Measurements from ENCODE around the gene SLC1A2.
A peak's percentile ranks its signal among the peaks of the same experiment; 100 is the strongest.
"Not testable (repeated sequence)": the region's sequence is repeated elsewhere in the genome, so short reads cannot be mapped to it uniquely, and the experiment has no call there.

The SLC1A2 gene

DNA sequence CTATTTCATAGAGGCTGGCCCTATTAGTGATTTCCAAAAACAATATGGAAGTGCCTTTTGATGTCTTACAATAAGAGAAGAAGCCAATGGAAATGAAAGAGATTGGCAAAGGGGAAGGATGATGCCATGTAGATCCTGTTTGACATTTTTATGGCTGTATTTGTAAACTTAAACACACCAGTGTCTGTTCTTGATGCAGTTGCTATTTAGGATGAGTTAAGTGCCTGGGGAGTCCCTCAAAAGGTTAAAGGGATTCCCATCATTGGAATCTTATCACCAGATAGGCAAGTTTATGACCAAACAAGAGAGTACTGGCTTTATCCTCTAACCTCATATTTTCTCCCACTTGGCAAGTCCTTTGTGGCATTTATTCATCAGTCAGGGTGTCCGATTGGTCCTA is 189.0 kb downstream of the SLC1A2 start:
- H3K27ac Mint-ChIP-seq: peak overlapping the region; percentile 90
- H3K4me3 Mint-ChIP-seq: no peak overlapping the region
- peaks cover 85% of the 10 kb centered on the region for H3K4me1 Mint-ChIP-seq (ENCODE audit: low read depth)
- H3K36me3 Mint-ChIP-seq (ENCODE audit: low read depth): peaks cover 82% of the 10 kb centered on the region
- intact Hi-C loops (cut with micrococcal nuclease): no loop called here
- no peaks in the 10 kb centered on the region for H3K9me3 Mint-ChIP-seq
- no peaks in the 10 kb centered on the region for H3K27me3 Mint-ChIP-seq

DNA sequence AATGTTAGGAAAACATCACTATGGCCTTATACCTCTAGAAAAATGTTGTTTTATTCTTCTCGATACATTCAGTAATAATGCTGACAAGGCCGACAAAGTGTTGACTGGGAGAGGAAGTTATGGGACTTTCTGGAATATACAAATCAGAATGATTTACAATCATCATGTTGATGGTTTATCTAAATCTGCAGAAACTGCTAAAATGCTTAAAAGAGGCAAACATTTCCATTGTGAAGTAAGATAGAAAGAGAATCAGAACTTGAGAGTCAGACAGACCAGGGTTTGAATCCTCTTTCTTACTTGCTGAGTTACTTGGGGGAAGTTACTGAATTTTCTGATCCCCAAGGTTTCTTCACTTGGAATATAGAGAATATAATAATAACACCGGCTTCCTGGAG is 191.0 kb downstream of the SLC1A2 start:
- Mint-ChIP-seq H3K27ac (peak overlapping the region; percentile 90), H3K27me3 (no peaks in the 10 kb centered on the region), H3K4me3 (peak overlapping the region; percentile 13), H3K9me3 (no peaks in the 10 kb centered on the region), H3K4me1 (ENCODE audit: low read depth) (peaks cover 83% of the 10 kb centered on the region), H3K36me3 (ENCODE audit: low read depth) (peaks cover 97% of the 10 kb centered on the region)
- intact Hi-C loops (cut with micrococcal nuclease): loop anchor here (1.0 kb wide), 1 partner anchor 13 kb away; no protein-coding TSS in a partner anchor

DNA sequence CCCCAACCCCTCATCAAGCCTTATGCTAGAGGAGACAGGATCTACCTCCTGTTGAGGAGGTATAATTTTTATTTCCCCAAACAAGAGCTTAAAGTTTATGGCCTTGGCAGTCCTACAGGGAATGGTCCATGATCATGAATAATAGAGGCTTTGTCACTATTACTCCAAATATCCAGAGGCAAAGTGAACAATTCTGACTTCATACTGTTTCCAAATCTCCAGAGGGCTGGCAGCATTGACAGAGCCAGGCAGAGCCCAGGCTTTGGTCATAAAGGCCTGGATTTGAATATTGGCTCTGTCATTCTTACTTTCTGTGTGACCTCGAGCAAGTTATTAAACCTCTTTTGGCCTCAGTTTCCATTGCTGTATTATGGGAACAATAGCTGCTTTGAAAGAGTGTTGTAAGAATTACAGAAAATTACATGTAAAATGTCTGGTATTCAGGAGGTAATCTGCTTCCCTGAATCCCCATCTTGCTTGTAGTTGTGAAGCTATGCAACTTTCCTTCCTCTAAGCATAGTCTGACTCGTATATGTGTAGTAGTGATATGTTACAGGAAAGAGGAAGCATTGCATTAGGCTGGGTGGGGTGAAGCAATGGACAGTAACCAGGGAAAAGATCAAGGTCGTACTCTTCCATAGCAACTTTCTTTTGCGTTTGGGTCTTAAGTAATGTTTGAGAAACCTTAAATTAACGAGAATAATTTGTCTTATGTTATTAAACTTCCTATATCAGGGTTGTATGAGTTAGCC is 191.6 kb downstream of the SLC1A2 start:
- peaks cover 82% of the 10 kb centered on the region for H3K4me1 Mint-ChIP-seq (ENCODE audit: low read depth)
- H3K36me3 Mint-ChIP-seq (ENCODE audit: low read depth): peaks cover 99% of the 10 kb centered on the region
- no peaks in the 10 kb centered on the region for H3K27me3 Mint-ChIP-seq
- H3K27ac Mint-ChIP-seq: peak overlapping the region; percentile 90
- intact Hi-C loops (cut with micrococcal nuclease): loop anchor here (1.0 kb wide), 1 partner anchor 12 kb away; no protein-coding TSS in a partner anchor
- H3K9me3 Mint-ChIP-seq: no peaks in the 10 kb centered on the region
- H3K4me3 Mint-ChIP-seq: no peak overlapping the region

DNA sequence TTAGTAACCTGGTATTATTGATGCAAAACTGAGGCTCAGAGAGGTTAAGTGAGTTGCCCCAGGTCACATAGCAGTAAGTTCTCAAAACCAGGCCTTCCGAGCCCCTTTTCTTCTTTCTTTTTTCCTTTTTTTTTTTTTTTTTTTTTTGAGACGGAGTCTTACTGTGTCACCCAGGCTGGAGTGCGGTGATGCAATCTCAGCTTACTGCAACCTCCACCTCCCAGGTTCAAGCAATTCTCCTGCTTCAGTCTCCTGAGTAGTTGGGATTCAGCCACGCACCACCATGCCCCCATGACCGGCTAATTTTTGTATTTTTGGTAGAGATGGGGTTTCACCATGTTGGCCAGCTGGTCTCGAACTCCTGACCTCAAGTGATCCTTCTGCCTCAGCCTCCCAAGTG is 192.6 kb downstream of the SLC1A2 start:
- H3K27me3 Mint-ChIP-seq: not testable (repeated sequence)

DNA sequence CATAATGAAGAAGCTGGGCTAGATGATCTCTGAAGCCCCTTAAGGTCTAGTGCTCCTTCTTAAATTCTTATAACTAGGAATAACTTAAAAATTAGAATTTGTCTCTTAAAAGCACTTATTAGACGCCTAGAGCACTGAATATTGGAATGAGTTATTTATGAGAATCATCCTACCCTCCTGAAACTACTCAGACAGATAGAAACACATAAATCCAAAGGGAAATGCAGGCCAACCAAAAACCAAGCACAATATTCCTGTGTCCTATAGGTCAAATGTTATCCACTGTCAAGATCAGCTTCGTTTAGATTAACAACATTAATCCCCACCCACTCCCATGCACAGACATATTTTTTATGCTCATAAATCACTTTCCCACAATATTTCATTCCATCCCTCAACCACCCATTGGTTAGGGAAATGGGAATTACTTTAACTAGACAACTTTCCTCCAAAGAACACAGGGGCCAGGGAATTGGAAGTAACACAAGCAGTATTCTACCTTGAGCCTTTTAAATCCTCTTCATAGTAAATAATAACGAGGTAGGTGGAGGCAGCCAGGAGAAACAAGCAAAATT is 193.3 kb downstream of the SLC1A2 start:
- no peaks in the 10 kb centered on the region for H3K9me3 Mint-ChIP-seq
- peaks cover 73% of the 10 kb centered on the region for H3K4me1 Mint-ChIP-seq (ENCODE audit: low read depth)
- no peaks in the 10 kb centered on the region for H3K27me3 Mint-ChIP-seq
- peaks cover 97% of the 10 kb centered on the region for H3K36me3 Mint-ChIP-seq (ENCODE audit: low read depth)
- intact Hi-C loops (cut with micrococcal nuclease): no loop called here
- H3K4me3 Mint-ChIP-seq: no peak overlapping the region
- H3K27ac Mint-ChIP-seq: peak overlapping the region; percentile 90

More for the DNA sequence above, 192.6 kb downstream of the SLC1A2 start:
- H3K4me3 Mint-ChIP-seq; intact Hi-C loops (cut with micrococcal nuclease); H3K9me3 Mint-ChIP-seq: not testable (repeated sequence)
- H3K4me1 Mint-ChIP-seq (ENCODE audit: low read depth): peaks cover 73% of the 10 kb centered on the region
- peaks cover 97% of the 10 kb centered on the region for H3K36me3 Mint-ChIP-seq (ENCODE audit: low read depth)
- H3K27ac Mint-ChIP-seq: peak overlapping the region; percentile 90

DNA sequence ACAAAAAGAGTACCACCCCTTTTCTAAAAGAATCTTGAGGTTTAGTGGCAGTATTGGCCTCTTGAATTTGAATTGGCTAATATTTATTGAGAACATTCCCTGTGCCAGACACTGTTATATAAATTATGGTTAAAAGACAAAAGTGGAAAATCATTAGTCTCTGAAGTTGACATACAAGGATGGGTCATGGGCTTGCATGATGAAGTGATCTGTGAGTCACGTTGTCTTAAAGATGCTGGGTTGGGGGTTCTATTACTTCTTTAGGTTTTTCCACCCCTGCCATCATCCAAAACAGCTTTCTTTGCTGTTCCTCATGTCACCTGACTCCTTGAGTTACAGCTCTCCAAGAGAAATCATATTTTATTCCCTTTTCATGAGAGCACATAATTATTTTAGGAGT is 195.4 kb downstream of the SLC1A2 start:
- H3K4me1 Mint-ChIP-seq (ENCODE audit: low read depth): peaks cover 64% of the 10 kb centered on the region
- peaks cover 97% of the 10 kb centered on the region for H3K36me3 Mint-ChIP-seq (ENCODE audit: low read depth)
- no peaks in the 10 kb centered on the region for H3K9me3 Mint-ChIP-seq
- H3K27ac Mint-ChIP-seq: peak overlapping the region; percentile 90
- H3K27me3 Mint-ChIP-seq: no peaks in the 10 kb centered on the region
- intact Hi-C loops (cut with micrococcal nuclease): no loop called here
- no peak overlapping the region for H3K4me3 Mint-ChIP-seq

DNA sequence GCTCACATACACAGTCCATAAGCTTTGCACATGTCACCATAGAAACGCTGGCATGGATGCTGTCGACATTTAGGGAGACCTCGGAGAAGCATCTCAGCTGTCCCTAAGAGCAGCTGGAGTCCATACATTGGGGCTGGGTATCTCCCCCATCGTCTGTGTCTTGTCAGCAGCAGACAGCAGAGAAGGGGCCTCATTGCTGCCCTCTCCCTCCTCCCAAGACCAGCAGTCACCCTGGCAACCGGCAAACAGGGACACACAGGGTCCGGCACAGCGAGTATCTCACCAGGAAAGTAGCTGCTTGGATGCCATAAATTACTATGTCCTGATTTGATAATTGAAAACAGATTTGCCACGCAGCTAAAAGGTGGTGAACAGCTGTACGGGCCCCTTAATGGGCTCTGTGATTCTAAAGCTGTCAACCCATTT is 196.0 kb downstream of the SLC1A2 start:
- intact Hi-C loops (cut with micrococcal nuclease): no loop called here
- H3K9me3 Mint-ChIP-seq: no peaks in the 10 kb centered on the region
- no peaks in the 10 kb centered on the region for H3K27me3 Mint-ChIP-seq
- peak overlapping the region; percentile 90 for H3K27ac Mint-ChIP-seq
- peaks cover 97% of the 10 kb centered on the region for H3K36me3 Mint-ChIP-seq (ENCODE audit: low read depth)
- H3K4me1 Mint-ChIP-seq (ENCODE audit: low read depth): peaks cover 58% of the 10 kb centered on the region
- H3K4me3 Mint-ChIP-seq: no peak overlapping the region

DNA sequence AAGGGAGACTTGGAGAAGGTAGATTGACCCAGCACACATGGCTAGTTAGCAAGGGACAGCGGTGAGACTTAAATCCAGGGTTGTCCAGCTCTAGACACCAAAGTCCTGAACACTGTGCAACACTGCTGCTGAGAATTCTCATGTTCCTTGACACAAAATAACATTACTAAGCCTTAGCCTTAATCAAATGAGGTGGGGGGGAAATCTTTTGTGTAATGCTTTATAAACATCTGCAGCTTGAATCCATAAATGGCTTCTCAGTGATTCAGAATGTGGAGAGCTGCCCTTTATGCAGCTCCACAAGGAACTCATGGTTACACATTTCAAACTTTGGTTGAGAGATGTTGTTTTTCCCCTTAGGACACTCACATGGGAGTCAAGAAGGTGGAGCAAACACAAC is 200.4 kb downstream of the SLC1A2 start:
- Mint-ChIP-seq H3K9me3 (no peaks in the 10 kb centered on the region), H3K4me3 (no peak overlapping the region), H3K36me3 (ENCODE audit: low read depth) (peaks cover 97% of the 10 kb centered on the region), H3K27me3 (no peaks in the 10 kb centered on the region), H3K4me1 (ENCODE audit: low read depth) (peaks cover 57% of the 10 kb centered on the region), H3K27ac (peak overlapping the region; percentile 75)
- intact Hi-C loops (cut with micrococcal nuclease): loop anchor here (10.0 kb wide), 1 partner anchor 134 kb away; no protein-coding TSS in a partner anchor

DNA sequence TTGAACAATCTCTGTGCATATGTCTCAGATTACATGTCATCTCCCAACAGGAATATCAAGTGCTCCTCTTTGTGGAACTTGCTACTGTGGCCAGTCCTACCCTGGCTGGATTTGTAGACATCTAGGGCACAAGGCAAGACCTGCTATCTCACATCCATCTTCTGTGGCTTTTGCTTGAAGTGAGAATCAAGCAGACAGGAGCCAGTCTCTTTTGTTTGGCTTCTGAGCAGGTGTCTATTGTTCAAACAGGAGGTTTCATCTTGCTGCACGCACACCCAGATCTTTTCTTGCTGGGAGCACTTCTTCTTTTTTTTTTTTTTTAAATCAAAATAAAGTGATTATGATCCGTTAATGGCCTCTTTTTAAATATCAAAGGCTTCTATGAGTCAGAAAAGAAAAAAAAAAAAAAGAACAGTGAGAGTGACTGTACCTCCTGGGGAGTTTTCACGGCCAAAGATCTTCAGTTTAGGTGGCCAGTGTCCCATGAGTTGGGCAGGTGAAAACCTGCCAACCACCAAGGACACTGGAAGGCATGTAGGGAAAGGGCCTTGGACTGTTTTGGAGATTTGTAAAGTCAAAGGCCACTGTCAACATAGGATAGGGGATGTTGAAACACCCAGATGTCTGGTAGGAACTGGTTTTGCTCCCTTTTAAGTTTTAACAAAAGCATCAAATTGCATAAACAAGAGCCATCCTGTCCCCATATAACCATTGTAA is 202.2 kb downstream of the SLC1A2 start:
- Mint-ChIP-seq H3K27ac (peak overlapping the region; percentile 97), H3K9me3 (no peaks in the 10 kb centered on the region), H3K36me3 (ENCODE audit: low read depth) (peaks cover 98% of the 10 kb centered on the region), H3K27me3 (no peaks in the 10 kb centered on the region), H3K4me1 (ENCODE audit: low read depth) (peaks cover 62% of the 10 kb centered on the region), H3K4me3 (no peak overlapping the region)
- intact Hi-C loops (cut with micrococcal nuclease): loop anchor here (10.0 kb wide), 1 partner anchor 132 kb away; no protein-coding TSS in a partner anchor

DNA sequence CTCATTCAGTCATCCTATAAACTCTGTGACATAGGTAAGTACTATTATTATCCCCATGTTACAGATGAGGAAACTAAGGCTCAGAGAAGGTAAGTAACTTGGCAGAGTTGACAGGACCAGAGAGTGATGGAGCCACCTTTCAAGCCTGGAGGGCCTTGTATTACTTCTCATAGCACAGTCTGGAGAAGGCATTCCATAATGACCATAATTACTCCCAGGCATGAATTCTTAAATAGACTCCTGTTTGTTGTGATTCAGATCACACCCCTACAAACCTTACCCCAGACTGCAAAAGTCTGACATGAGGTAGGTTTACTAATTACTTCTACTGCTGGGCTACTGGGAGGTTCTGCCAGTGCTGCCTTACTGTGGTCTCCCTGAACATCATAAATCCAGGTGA is 203.4 kb downstream of the SLC1A2 start:
- Mint-ChIP-seq H3K4me3 (no peak overlapping the region), H3K36me3 (ENCODE audit: low read depth) (peaks cover 97% of the 10 kb centered on the region), H3K27ac (peak overlapping the region; percentile 97), H3K4me1 (ENCODE audit: low read depth) (peaks cover 70% of the 10 kb centered on the region), H3K27me3 (no peaks in the 10 kb centered on the region), H3K9me3 (no peaks in the 10 kb centered on the region)
- intact Hi-C loops (cut with micrococcal nuclease): loop anchor here (1.0 to 10.0 kb wide), 2 partner anchors 12 to 131 kb away; no protein-coding TSS in a partner anchor

DNA sequence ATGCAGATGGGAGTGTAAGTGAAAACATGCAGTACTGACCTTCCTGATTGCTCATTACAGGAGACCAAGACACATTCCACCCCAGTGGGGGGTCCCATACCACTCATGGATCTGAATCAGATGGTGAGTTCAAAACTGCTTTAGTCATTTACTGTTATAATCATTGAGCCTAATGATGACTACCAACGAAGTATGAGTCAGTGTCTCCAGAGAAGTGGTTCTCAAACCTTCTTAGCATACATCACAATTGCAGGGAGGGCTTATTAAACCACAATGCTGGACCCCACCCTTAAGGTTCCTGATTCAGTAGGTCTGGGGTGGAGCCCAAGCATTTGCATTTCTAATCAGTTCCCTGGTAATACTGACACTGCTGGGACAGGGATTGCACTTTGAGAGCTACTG is 204.6 kb downstream of the SLC1A2 start:
- Mint-ChIP-seq H3K4me1 (ENCODE audit: low read depth) (peaks cover 68% of the 10 kb centered on the region), H3K27ac (peak overlapping the region; percentile 97), H3K9me3 (no peaks in the 10 kb centered on the region), H3K27me3 (no peaks in the 10 kb centered on the region), H3K36me3 (ENCODE audit: low read depth) (peaks cover 97% of the 10 kb centered on the region), H3K4me3 (peak overlapping the region; percentile 23)
- intact Hi-C loops (cut with micrococcal nuclease): loop anchor here (1.0 to 10.0 kb wide), 2 partner anchors 14 to 130 kb away; no protein-coding TSS in a partner anchor

DNA sequence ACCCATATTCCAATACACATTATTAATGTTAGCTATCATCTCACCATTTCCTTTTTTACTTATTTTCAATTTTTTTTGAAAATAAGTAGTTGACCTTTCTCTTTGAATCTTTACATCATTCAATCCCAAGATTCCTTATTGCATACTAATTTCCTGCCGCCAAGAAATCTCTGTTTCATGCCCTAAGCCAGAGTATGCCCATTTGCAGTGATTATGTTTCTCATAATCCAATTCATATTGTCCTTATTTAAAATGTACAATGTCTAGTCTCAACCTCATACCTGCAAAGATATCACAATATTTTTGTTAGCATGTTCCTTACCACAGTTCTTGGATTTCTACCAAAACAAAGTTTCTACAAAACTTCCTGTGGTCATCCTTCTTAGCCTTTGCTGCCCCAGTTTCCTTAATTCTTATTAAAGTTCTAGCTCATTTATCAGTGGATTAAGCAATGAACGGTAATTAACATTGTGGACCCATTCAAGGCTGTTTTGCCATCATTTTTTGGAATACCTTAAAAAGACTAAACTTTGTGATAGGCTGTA is 205.1 kb downstream of the SLC1A2 start:
- Mint-ChIP-seq H3K27ac (peak overlapping the region; percentile 97), H3K36me3 (ENCODE audit: low read depth) (peaks cover 97% of the 10 kb centered on the region), H3K9me3 (no peaks in the 10 kb centered on the region), H3K4me3 (peak overlapping the region; percentile 23), H3K4me1 (ENCODE audit: low read depth) (peaks cover 64% of the 10 kb centered on the region), H3K27me3 (no peaks in the 10 kb centered on the region)
- intact Hi-C loops (cut with micrococcal nuclease): loop anchor here (10.0 kb wide), 1 partner anchor 129 kb away; no protein-coding TSS in a partner anchor

DNA sequence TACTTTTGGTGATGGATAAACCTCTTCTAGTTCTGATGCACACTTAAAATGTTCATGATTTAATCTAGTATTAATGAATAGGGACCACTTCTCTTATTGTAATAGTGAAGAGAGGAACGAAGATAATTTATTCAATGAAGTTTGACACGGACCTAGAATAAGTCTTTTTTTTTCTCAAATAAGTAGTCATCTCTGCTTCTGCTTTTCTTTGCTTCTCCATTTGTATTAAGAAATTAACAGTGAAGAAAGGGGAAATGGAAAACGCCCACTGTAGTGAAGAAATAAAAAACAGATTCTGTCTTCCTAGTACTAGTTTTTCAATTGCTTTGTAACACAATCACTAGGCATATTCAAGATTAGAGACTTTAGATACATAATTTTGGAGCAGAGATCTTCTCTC is 207.4 kb downstream of the SLC1A2 start:
- peaks cover 72% of the 10 kb centered on the region for H3K4me1 Mint-ChIP-seq (ENCODE audit: low read depth)
- no peak overlapping the region for H3K4me3 Mint-ChIP-seq
- peak overlapping the region; percentile 97 for H3K27ac Mint-ChIP-seq
- intact Hi-C loops (cut with micrococcal nuclease): loop anchor here (1.0 to 10.0 kb wide), 2 partner anchors 92 to 127 kb away; no protein-coding TSS in a partner anchor
- no peaks in the 10 kb centered on the region for H3K27me3 Mint-ChIP-seq
- peaks cover 97% of the 10 kb centered on the region for H3K36me3 Mint-ChIP-seq (ENCODE audit: low read depth)
- no peaks in the 10 kb centered on the region for H3K9me3 Mint-ChIP-seq

Data from dendritic cell treated with granulocyte-macrophage colony-stimulating factor and Interleukin-4, amounts not matched to agents 40 ng/mL and 50 ng/mL, for 4 days (primary cell).